Gastroesophageal sphincter (tissue), 3 donors: ENCODE measurements around the gene HSD17B11.

Experiments used
- CTCF ChIP-seq, 4 experiments: fragments of 200-600 bp in 2 of 4; fragments of 450-650 bp in 2 of 4; sonication (generic) in 1 of 4; IDR thresholded peaks; one replicate each; pipeline ENCODE4 v1.5.1; 2017 to 2019; ENCODE audit warnings: antibody characterized with exemption in 4 of 4, mild to moderate bottlenecking in 2 of 4, moderate library complexity in 2 of 4
- EP300 ChIP-seq: sonication (generic); formaldehyde crosslinking; IDR thresholded peaks from one replicate; pipeline ENCODE4 v1.6.1; 2017; ENCODE audit warnings: antibody characterized with exemption, mild to moderate bottlenecking
- POLR2A ChIP-seq, 2 donors: fragments of 450-650 bp; IDR thresholded peaks; one replicate each; pipeline ENCODE4 v1.6.1; 2017; ENCODE audit warnings: antibody characterized with exemption in 2 of 2, mild to moderate bottlenecking in 2 of 2, moderate library complexity in 1 of 2
- POLR2AphosphoS5 ChIP-seq: sonication (generic); formaldehyde crosslinking; IDR thresholded peaks from one replicate; pipeline ENCODE4 v1.6.1; 2017; ENCODE audit warnings: antibody characterized with exemption

GRCh38 chr4:87327136-87327535, 63.9 kb downstream of the HSD17B11 start:
- no peak for TF ChIP-seq POLR2A (IDR thresholded peaks at IDR 0.05)
- TF ChIP-seq CTCF (IDR thresholded peaks at IDR 0.05): no peak
- TF ChIP-seq POLR2AphosphoS5: no peak
- no peak for TF ChIP-seq EP300
